ENCODE results near the gene ALPG. TPM values are rescaled to one million over a fixed set of nuclear protein-coding genes. Genes with fewer than 3 reads are reported as not detected.
"Not testable (repeated sequence)": the region's sequence is repeated elsewhere in the genome, so short reads cannot be mapped to it uniquely, and the experiment has no call there.

Gene ALPG
- total RNA-seq, 1 donor from 2014 or later, result not detected

GRCh38 chr2:232376713-232377112 is 29.9 kb upstream of the ALPG start:
- DNase-seq (ENCODE audit: low read depth, low spot score), result no peak

- no peak for DNase-seq (ENCODE audit: low read depth, low spot score)
These were observed 29.3 kb upstream of the ALPG start for GRCh38 chr2:232377319-232377718.

- DNase-seq (ENCODE audit: low read depth, low spot score), result no peak
These were observed 28.6 kb upstream of the ALPG start for GRCh38 chr2:232377841-232378734.

- not testable (repeated sequence) for DNase-seq (ENCODE audit: low read depth, low spot score)
These were observed 27.9 kb upstream of the ALPG start, which contains the start of gene ALPP for GRCh38 chr2:232378735-232379151. TSS of gene ALPP (plus strand) at chr2:232378751. CDS start at chr2:232378803, 52 bp downstream.

GRCh38 chr2:232379610-232380590 is 26.7 kb upstream of the ALPG start:
- not testable (repeated sequence) for DNase-seq (ENCODE audit: low read depth, low spot score)

- not testable (repeated sequence) for DNase-seq (ENCODE audit: low read depth, low spot score)
These were observed 25.2 kb upstream of the ALPG start for GRCh38 chr2:232381204-232382031.

GRCh38 chr2:232382331-232383225 is 24.1 kb upstream of the ALPG start:
- no peak for DNase-seq (ENCODE audit: low read depth, low spot score)

GRCh38 chr2:232384466-232384865 is 22.2 kb upstream of the ALPG start:
- no peak for DNase-seq (ENCODE audit: low read depth, low spot score)

GRCh38 chr2:232385058-232385457 is 21.6 kb upstream of the ALPG start:
- DNase-seq (ENCODE audit: low read depth, low spot score), result not testable (repeated sequence)

GRCh38 chr2:232385660-232386489 is 20.8 kb upstream of the ALPG start:
- no peak for DNase-seq (ENCODE audit: low read depth, low spot score)

- no peak for DNase-seq (ENCODE audit: low read depth, low spot score)
These were observed 20.2 kb upstream of the ALPG start for GRCh38 chr2:232386490-232386739.

GRCh38 chr2:232386740-232387450 is 19.7 kb upstream of the ALPG start:
- DNase-seq (ENCODE audit: low read depth, low spot score), result no peak

GRCh38 chr2:232387451-232388171 is 19.0 kb upstream of the ALPG start:
- no peak for DNase-seq (ENCODE audit: low read depth, low spot score)

GRCh38 chr2:232388324-232388891 is 18.2 kb upstream of the ALPG start:
- DNase-seq (ENCODE audit: low read depth, low spot score), result no peak

GRCh38 chr2:232389327-232389726 is 17.3 kb upstream of the ALPG start:
- DNase-seq (ENCODE audit: low read depth, low spot score), result no peak

GRCh38 chr2:232390661-232391060 is 16.0 kb upstream of the ALPG start:
- DNase-seq (ENCODE audit: low read depth, low spot score), result no peak

- no peak for DNase-seq (ENCODE audit: low read depth, low spot score)
These were observed 13.1 kb upstream of the ALPG start for GRCh38 chr2:232393556-232393955.

- not testable (repeated sequence) for DNase-seq (ENCODE audit: low read depth, low spot score)
These were observed 12.2 kb upstream of the ALPG start for GRCh38 chr2:232394431-232394830.

Measured in pulmonary artery endothelial cell (primary cell).